HFFc6 (cell line): ENCODE data around the gene ANKDD1B. TPM values are rescaled to one million over a fixed set of nuclear protein-coding genes. Genes with fewer than 3 reads are reported as not detected.
"Not testable (repeated sequence)": the region's sequence is repeated elsewhere in the genome, so short reads cannot be mapped to it uniquely, and the experiment has no call there.

ENCODE experiments used
- DNase-seq: peaks from one replicate; pipeline ENCODE4 v3.0.0-alpha.2; 2018
- H3K27ac Mint-ChIP-seq: 2 replicates; pipeline ENCODE4 v1.8.0; 2020; ENCODE audit warnings: mild to moderate bottlenecking, mixed read lengths
- H3K27me3 Mint-ChIP-seq: 2 replicates; pipeline ENCODE4 v1.8.0; 2021; ENCODE audit warnings: mild to moderate bottlenecking, moderate library complexity, mixed read lengths; ENCODE audit not compliant: insufficient read depth
- H3K36me3 Mint-ChIP-seq: 2 replicates; pipeline ENCODE4 v1.8.0; 2021; ENCODE audit warnings: low read depth, mixed read lengths
- H3K4me1 Mint-ChIP-seq: 2 replicates; pipeline ENCODE4 v1.8.0; 2020; ENCODE audit warnings: low read depth, mixed read lengths
- H3K4me3 Mint-ChIP-seq: 2 replicates; pipeline ENCODE4 v1.8.0; 2020; ENCODE audit warnings: mild to moderate bottlenecking, moderate library complexity, mixed read lengths
- H3K9me3 Mint-ChIP-seq: 2 replicates; pipeline ENCODE4 v1.8.0; 2020; ENCODE audit warnings: mild to moderate bottlenecking, mixed read lengths
- total RNA-seq, 6 experiments: library from RNA; stranded (reverse); fragmentation: NEBNext Ultra II Directional; extraction: Animal tissue kit (Norgen Biotek cat#: 25700); gene quantifications; 2 replicates in 1 of 6; 3 replicates in 5 of 6; pipeline ENCODE4 v1.2.3, GENCODE V29; 2021
- TF ChIP-seq, protein P1 (sequence below): fragments of 200-600 bp; sonication (generic); IDR thresholded peaks from 2 replicates; pipeline ENCODE4 v1.5.0; 2021; ENCODE audit warnings: antibody characterized with exemption, mild to moderate bottlenecking

ANKDD1B gene
- total RNA-seq, 6 experiments from 2014 or later = 0.09 to 0.17 (median 0.14) TPM; not detected in 1

DNA sequence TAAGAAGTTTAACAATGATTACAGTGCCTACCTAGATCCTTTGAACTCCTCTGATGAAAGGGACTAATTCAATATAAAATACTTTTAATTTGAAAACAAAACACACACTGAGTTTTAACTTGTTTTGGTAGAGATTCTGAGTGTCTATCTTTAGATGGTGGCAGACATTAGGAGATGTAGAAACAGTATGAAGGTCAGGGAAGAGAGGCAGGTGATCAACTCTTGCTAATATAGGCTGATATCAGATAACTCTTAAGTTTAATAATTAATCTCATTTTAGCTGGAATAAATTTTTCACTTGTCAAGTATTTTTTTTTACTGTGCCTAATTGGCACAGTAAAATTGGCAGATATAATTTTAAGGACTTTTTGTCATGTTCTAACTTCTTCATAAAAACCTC lies 75.2 kb downstream of the ANKDD1B start:
- Mint-ChIP-seq H3K9me3 (no peaks in the 10 kb centered on the region), H3K27ac (no peak overlapping the region), H3K27me3 (peaks cover 1% of the 10 kb centered on the region; the same call in 1 of the 2 replicates), H3K4me3 (no peak overlapping the region), H3K36me3 (no peaks in the 10 kb centered on the region; the same call in 1 of the 2 replicates), H3K4me1 (peaks cover 10% of the 10 kb centered on the region)
- no peak for DNase-seq
- TF ChIP-seq, protein P1, sequence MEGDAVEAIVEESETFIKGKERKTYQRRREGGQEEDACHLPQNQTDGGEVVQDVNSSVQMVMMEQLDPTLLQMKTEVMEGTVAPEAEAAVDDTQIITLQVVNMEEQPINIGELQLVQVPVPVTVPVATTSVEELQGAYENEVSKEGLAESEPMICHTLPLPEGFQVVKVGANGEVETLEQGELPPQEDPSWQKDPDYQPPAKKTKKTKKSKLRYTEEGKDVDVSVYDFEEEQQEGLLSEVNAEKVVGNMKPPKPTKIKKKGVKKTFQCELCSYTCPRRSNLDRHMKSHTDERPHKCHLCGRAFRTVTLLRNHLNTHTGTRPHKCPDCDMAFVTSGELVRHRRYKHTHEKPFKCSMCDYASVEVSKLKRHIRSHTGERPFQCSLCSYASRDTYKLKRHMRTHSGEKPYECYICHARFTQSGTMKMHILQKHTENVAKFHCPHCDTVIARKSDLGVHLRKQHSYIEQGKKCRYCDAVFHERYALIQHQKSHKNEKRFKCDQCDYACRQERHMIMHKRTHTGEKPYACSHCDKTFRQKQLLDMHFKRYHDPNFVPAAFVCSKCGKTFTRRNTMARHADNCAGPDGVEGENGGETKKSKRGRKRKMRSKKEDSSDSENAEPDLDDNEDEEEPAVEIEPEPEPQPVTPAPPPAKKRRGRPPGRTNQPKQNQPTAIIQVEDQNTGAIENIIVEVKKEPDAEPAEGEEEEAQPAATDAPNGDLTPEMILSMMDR = no peak

DNA sequence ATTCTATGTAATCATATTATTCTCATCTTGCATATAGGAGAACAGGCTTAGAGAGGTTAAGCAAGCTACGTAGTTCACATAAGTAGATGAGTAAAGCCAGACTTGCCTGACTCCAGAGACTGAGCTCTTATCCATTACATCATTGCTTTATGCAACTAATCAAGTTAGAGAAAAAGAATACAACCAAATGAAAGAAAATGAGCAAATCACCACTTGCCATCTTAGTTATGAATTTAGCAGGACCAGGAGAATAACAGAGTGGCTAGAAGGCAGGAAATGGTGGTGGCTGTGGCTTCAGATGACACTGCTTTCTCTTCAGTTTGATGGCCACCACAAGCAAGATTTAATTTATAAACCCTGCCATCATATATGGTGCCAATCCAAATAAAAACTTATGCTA lies 79.4 kb downstream of the ANKDD1B start:
- Mint-ChIP-seq H3K4me3 (no peak overlapping the region), H3K27me3 (peaks cover 1% of the 10 kb centered on the region; the same call in 1 of the 2 replicates), H3K4me1 (no peaks in the 10 kb centered on the region), H3K9me3 (no peaks in the 10 kb centered on the region), H3K36me3 (no peaks in the 10 kb centered on the region), H3K27ac (no peak overlapping the region)
- TF ChIP-seq, protein P1 = no peak
- DNase-seq = no peak

DNA sequence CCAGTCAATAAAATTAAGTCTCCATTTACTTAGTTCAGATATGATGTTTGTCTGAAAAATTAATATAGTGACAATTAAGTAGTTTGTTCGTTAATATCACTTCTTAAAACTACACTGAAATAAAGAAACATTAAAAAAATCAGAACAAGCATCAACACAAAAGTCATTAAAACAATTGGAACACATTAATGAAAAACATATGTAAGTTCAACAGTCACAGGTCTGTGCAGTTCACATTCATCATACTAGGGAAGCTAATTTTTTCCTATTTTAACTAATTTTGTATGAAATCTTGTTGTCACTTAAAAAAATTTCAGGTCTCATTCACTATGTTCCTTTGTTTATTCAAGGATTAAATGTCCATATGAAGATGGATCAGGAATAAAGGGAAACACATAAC lies 83.5 kb downstream of the ANKDD1B start:
- Mint-ChIP-seq H3K27me3 (peaks cover 1% of the 10 kb centered on the region; the same call in 1 of the 2 replicates), H3K36me3 (peaks cover 13% of the 10 kb centered on the region), H3K9me3 (no peaks in the 10 kb centered on the region; the same call in 1 of the 2 replicates), H3K4me3 (no peak overlapping the region), H3K4me1 (no peaks in the 10 kb centered on the region), H3K27ac (no peak overlapping the region)
- TF ChIP-seq, protein P1 = no peak
- DNase-seq = no peak

DNA sequence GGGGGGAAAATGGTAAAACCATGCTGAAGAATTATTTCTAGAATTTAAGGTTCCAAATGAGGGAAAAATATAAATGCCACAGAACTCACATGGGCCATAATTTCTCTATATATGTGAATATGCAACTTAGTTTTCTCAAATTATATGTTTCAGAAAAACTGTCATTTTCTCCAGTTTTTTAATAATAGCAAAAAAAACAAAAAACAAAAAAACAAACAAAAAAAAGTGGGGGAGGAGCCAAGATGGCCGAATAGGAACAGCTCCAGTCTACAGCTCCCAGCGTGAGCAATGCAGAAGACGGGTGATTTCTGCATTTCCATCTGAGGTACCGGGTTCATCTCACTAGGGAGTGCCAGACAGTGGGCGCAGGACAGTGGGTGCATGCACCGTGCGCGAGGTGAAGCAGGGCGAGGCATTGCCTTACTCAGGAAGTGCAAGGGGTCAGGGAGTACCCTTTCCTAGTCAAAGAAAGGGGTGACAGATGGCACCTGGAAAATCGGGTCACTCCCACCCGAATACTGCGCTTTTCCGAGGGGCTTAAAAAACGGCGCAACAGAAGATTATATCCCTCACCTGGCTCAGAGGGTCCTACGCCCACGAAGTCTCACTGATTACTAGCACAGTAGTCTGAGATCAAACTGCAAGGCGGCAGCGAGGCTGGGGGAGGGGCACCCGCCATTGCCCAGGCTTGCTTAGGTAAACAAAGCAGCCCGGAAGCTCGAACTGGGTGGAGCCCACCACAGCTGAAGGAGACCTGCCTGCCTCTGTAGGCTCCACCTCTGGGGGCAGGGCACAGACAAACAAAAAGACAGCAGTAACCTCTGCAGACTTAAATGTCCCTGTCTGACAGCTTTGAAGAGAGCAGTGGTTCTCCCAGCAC lies 84.5 kb downstream of the ANKDD1B start:
- H3K27ac Mint-ChIP-seq, H3K4me3 Mint-ChIP-seq, DNase-seq, H3K4me1 Mint-ChIP-seq, H3K9me3 Mint-ChIP-seq, H3K27me3 Mint-ChIP-seq: not testable (repeated sequence)
- H3K36me3 Mint-ChIP-seq = peaks cover 13% of the 10 kb centered on the region

DNA sequence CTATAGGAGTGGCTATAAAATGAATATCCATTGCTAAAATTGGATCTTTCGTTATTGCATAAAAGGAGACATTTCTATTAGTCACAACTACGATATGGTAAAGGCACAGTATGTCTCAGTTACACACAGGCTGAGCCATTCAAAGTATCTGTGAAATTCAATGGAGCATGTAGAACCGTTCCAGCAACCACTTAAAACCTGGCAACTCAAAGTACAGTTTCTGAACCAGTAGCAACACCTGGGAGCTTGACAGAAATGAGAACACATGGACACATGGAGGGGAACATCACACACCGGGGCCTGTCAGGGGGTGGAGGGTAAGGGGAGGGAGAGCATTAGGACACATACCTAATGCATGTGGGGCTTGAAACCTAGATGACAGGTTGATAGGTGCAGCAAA lies 90.6 kb downstream of the ANKDD1B start:
- no peak overlapping the region for H3K4me3 Mint-ChIP-seq
- no peaks in the 10 kb centered on the region for H3K4me1 Mint-ChIP-seq
- DNase-seq = no peak
- no peak overlapping the region for H3K27ac Mint-ChIP-seq
- peaks cover 26% of the 10 kb centered on the region for H3K36me3 Mint-ChIP-seq
- H3K9me3 Mint-ChIP-seq = no peaks in the 10 kb centered on the region; the same call in 1 of the 2 replicates
- H3K27me3 Mint-ChIP-seq = no peaks in the 10 kb centered on the region
- TF ChIP-seq, protein P1 = no peak

DNA sequence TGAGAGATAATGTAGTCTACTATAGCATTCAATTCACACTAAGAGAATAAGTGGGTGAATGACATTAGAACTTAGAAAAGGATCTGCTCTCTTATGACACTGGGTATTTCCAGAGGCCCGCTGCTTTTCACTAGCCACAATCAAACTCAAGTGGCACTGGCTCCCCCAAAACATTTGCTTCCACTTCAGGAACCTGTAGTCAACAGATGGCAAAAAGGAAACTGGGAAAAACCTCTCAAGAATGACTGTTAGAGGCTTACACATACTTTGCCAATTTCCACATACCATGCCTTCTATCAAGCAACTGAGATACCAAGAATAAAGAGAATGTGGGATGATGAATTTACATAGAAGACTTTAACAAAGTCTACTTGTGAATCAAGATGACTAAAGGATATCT lies 94.8 kb downstream of the ANKDD1B start:
- Mint-ChIP-seq H3K4me3 (no peak overlapping the region), H3K27ac (no peak overlapping the region), H3K4me1 (peaks cover 7% of the 10 kb centered on the region), H3K27me3 (no peaks in the 10 kb centered on the region), H3K36me3 (peaks cover 18% of the 10 kb centered on the region), H3K9me3 (no peaks in the 10 kb centered on the region)
- TF ChIP-seq, protein P1 = no peak
- no peak for DNase-seq
